ENCODE measurements around the gene ALDH18A1.

DNA sequence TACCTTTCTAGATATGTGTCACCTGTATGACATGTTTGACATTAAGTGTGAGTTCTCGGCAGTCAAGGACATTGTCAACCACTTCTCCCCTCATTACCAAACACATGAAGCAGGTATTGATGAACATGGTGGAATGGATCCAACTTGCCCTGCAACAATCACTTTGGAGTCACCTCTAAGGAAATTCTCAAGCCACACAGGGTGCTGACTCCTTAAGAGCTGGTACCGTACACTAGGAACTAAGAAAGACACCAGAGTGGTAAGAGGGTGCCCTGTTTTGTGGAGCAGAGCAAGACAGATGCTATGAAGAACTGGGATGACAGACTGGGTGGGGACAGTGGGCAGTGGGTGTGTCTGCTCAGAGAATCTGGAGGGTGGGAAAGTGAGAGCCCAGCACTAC, 77.9 kb downstream of the ALDH18A1 start:
- TF ChIP-seq EZH2phosphoT487 (IDR thresholded peaks at IDR 0.05; ENCODE audit: insufficient read depth, low read depth) (no peak), EZH2 (IDR thresholded peaks at IDR 0.05; ENCODE audit: insufficient read depth, poor library complexity, severe bottlenecking) (no peak)
